BE2C (cell line): ENCODE results near the gene PRRG1.
"Not testable (repeated sequence)": the region's sequence is repeated elsewhere in the genome, so short reads cannot be mapped to it uniquely, and the experiment has no call there.

ENCODE experiments used
- DNase-seq: peaks from one replicate; pipeline ENCODE4 v3.0.0-alpha.2; 2020
- H3K27me3 ChIP-seq: fragments of 250-450 bp; sonication (Bioruptor Pico); 2 replicates; pipeline ENCODE4 v1.5.1; 2020; ENCODE audit warnings: mild to moderate bottlenecking
- H3K36me3 ChIP-seq: fragments of 250-450 bp; sonication (Bioruptor Pico); 2 replicates; pipeline ENCODE4 v1.5.1; 2020; ENCODE audit warnings: mild to moderate bottlenecking
- H3K4me1 ChIP-seq: fragments of 250-450 bp; sonication (Bioruptor Pico); 2 replicates; pipeline ENCODE4 v1.5.1; 2020
- H3K4me3 ChIP-seq: 2 replicates; pipeline ENCODE4 v1.5.1; 2011; ENCODE audit warnings: low read depth, low read length
- H3K9me3 ChIP-seq: fragments of 250-450 bp; sonication (Bioruptor Pico); 2 replicates; pipeline ENCODE4 v1.5.1; 2020
- TF ChIP-seq, protein P1 (sequence below): IDR thresholded peaks from 2 replicates; pipeline ENCODE4 v1.5.1; 2012; ENCODE audit warnings: mild to moderate bottlenecking, low read depth, low read length

PRRG1 gene

GRCh38 chrX:37462346-37462745 lies 113.2 kb downstream of the PRRG1 start:
- TF ChIP-seq, protein P1, sequence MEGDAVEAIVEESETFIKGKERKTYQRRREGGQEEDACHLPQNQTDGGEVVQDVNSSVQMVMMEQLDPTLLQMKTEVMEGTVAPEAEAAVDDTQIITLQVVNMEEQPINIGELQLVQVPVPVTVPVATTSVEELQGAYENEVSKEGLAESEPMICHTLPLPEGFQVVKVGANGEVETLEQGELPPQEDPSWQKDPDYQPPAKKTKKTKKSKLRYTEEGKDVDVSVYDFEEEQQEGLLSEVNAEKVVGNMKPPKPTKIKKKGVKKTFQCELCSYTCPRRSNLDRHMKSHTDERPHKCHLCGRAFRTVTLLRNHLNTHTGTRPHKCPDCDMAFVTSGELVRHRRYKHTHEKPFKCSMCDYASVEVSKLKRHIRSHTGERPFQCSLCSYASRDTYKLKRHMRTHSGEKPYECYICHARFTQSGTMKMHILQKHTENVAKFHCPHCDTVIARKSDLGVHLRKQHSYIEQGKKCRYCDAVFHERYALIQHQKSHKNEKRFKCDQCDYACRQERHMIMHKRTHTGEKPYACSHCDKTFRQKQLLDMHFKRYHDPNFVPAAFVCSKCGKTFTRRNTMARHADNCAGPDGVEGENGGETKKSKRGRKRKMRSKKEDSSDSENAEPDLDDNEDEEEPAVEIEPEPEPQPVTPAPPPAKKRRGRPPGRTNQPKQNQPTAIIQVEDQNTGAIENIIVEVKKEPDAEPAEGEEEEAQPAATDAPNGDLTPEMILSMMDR: no peak
- Histone ChIP-seq H3K9me3 (no peaks in the 10 kb centered on the region), H3K4me1 (no peaks in the 10 kb centered on the region), H3K4me3 (no peak overlapping the region), H3K27me3 (no peaks in the 10 kb centered on the region), H3K36me3 (no peaks in the 10 kb centered on the region)
- no peak for DNase-seq

- no peaks in the 10 kb centered on the region for H3K36me3 ChIP-seq
- H3K4me1 ChIP-seq: no peaks in the 10 kb centered on the region
- no peak overlapping the region for H3K4me3 ChIP-seq
- H3K27me3 ChIP-seq: no peaks in the 10 kb centered on the region
- TF ChIP-seq, protein P1: no peak
- no peak for DNase-seq
- H3K9me3 ChIP-seq: no peaks in the 10 kb centered on the region
Observed at GRCh38 chrX:37468124-37468739, 119.1 kb downstream of the PRRG1 start.

DNA sequence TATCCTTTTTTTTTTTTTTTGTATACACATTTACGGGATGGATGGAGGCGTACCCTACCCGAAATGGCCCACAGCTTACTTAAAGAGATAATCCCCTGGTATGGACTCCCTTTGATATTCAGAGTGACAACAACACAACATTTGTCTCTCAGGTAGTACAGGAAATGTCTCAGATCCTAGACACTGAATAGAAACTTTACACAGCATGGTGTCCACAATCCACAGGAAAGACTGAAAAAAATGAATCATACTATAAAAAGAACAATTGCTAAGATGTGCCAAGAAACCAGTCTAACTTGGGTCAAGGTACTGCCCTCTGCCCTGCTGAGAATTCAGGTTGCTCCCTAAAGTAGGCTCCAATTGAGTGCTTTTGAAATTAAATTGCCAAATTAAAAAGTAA lies 121.5 kb downstream of the PRRG1 start:
- TF ChIP-seq, protein P1: no peak
- Histone ChIP-seq H3K9me3 (no peaks in the 10 kb centered on the region), H3K36me3 (no peaks in the 10 kb centered on the region), H3K27me3 (no peaks in the 10 kb centered on the region), H3K4me1 (no peaks in the 10 kb centered on the region), H3K4me3 (no peak overlapping the region)
- DNase-seq: no peak

DNA sequence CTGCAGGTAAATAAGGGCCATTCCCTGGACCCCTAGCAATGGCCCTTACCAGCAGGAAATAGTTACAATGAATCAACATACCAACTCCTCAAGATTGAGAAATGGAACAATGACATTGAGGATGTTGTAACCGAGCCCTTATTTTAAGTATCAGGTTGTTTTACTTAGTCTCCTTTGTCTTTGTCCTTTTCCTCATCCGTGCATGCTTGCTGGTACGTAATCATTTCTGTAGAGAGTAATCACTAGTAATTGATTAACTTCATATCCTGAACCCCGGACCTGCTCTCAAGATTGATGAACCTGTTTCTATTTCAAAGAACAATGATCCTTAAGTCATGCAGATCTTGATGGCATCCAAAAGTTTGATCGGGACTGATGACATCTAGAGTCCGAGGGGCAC lies 123.7 kb downstream of the PRRG1 start:
- H3K4me3 ChIP-seq: no peak overlapping the region
- H3K4me1 ChIP-seq: no peaks in the 10 kb centered on the region
- TF ChIP-seq, protein P1: no peak
- no peaks in the 10 kb centered on the region for H3K27me3 ChIP-seq
- H3K36me3 ChIP-seq: no peaks in the 10 kb centered on the region
- DNase-seq: no peak
- H3K9me3 ChIP-seq: no peaks in the 10 kb centered on the region

- H3K36me3 ChIP-seq: no peaks in the 10 kb centered on the region
- no peak for DNase-seq
- TF ChIP-seq, protein P1: no peak
- no peaks in the 10 kb centered on the region for H3K27me3 ChIP-seq
- H3K4me3 ChIP-seq: no peak overlapping the region
- H3K4me1 ChIP-seq: no peaks in the 10 kb centered on the region
- no peaks in the 10 kb centered on the region for H3K9me3 ChIP-seq
Observed at GRCh38 chrX:37474478-37474877, 125.3 kb downstream of the PRRG1 start.

DNA sequence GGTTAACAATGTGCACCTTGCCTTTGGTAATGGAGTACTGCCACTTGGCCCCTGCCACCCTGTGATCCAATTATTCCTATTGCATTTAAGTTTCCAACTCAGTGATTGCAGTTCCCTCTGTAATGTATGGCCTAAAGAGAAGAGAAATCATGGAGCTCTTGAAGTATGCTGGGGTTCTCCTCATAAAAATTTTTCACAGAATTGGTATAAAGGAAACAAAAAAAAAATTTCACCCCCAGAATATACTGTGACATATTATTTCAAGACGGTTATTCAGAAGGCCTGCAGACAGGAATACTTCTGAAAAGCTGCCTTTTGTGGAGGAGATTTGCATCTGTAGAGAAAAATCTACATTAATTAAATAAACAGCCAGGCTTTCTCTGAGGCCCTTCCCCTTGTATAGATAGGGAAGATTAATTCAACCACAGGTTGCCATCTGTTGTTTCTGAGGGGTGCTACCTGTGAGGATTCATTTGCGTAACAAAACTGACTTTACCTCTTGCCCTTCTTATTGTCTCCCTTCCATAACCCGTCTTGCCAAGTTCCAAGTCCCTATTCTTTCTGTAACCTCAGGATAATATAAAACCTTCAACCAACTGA lies 127.5 kb downstream of the PRRG1 start:
- Histone ChIP-seq H3K9me3 (no peaks in the 10 kb centered on the region), H3K36me3 (no peaks in the 10 kb centered on the region), H3K27me3 (no peaks in the 10 kb centered on the region), H3K4me3 (no peak overlapping the region), H3K4me1 (no peaks in the 10 kb centered on the region)
- TF ChIP-seq, protein P1: no peak
- DNase-seq: no peak

DNA sequence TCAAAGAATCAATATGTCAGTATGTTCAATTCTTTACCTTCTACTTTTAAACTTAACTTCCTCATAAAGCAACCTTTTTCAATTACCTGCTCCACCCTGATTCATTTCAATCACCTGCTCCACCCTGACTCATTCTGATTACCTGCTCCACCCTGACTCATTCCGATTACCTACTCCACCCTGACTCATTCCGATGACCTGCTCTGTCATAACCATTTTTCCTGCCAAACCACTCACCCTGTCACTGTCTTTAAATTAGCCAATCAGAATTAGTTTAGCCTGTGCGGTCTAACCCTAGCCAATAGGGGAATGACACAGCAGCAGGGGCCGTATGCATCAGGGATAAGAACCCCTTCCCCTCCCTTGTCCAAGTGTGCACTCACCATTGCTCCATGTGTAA lies 135.2 kb downstream of the PRRG1 start:
- H3K36me3 ChIP-seq, DNase-seq: not testable (repeated sequence)

More for the DNA sequence above, 135.2 kb downstream of the PRRG1 start:
- not testable (repeated sequence) for H3K4me1 ChIP-seq, H3K9me3 ChIP-seq, H3K27me3 ChIP-seq, H3K4me3 ChIP-seq
